Vagina (tissue), 2 donors: ENCODE measurements around the gene RASA3.

Source experiments
- POLR2AphosphoS5 ChIP-seq, 2 donors: sonication (generic); formaldehyde crosslinking; IDR thresholded peaks; one replicate each; pipeline ENCODE4 v1.9.0; 2017; ENCODE audit warnings: antibody characterized with exemption in 2 of 2, mild to moderate bottlenecking in 2 of 2, low read depth in 1 of 2; ENCODE audit not compliant: insufficient read depth in 1 of 2
- TF ChIP-seq, protein P1 (sequence below), 3 experiments: fragments of 450-650 bp in 2 of 3; fragments of 200-600 bp in 1 of 3; sonication (generic) in 1 of 3; IDR thresholded peaks; one replicate each; pipeline ENCODE4 v1.5.1; 2017 to 2019; ENCODE audit warnings: antibody characterized with exemption in 3 of 3, mild to moderate bottlenecking in 2 of 3, moderate library complexity in 2 of 3

DNA sequence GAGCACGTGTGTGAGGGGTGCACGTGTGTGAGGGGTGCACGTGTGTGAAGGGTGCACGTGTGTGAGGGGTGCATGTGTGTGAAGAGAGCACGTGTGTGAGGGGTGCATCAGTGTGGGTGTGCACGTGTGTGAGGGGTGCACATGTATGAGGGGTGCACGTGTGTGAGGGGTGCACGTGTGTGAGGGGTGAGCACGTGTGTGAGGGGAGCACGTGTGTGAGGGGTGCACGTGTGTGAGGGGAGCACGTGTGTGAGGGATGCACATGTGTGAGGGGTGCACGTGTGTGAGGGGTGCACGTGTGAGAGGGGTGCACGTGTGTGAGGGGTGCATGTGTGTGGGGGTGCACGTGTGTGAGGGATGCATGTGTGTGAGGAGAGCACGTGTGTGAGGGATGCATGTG lies 15.7 kb downstream of the RASA3 start:
- TF ChIP-seq POLR2AphosphoS5 (IDR thresholded peaks at IDR 0.05; ENCODE audit: insufficient read depth in 1 of 2, low read depth in 1 of 2) = no peak
- TF ChIP-seq, protein P1, sequence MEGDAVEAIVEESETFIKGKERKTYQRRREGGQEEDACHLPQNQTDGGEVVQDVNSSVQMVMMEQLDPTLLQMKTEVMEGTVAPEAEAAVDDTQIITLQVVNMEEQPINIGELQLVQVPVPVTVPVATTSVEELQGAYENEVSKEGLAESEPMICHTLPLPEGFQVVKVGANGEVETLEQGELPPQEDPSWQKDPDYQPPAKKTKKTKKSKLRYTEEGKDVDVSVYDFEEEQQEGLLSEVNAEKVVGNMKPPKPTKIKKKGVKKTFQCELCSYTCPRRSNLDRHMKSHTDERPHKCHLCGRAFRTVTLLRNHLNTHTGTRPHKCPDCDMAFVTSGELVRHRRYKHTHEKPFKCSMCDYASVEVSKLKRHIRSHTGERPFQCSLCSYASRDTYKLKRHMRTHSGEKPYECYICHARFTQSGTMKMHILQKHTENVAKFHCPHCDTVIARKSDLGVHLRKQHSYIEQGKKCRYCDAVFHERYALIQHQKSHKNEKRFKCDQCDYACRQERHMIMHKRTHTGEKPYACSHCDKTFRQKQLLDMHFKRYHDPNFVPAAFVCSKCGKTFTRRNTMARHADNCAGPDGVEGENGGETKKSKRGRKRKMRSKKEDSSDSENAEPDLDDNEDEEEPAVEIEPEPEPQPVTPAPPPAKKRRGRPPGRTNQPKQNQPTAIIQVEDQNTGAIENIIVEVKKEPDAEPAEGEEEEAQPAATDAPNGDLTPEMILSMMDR (IDR thresholded peaks at IDR 0.05) = no peak
